Endodermal cell (in vitro differentiated cells): ENCODE results near the gene EPSTI1. TPM values are rescaled to one million over a fixed set of nuclear protein-coding genes. Genes with fewer than 3 reads are reported as not detected.

ENCODE experiments used
- DNase-seq: peaks from one replicate; pipeline ENCODE4 v3.0.0-alpha.2; 2017
- H3K27ac ChIP-seq: 2 replicates; pipeline ENCODE4 v1.5.1; 2013; ENCODE audit warnings: mild to moderate bottlenecking, low read depth, low read length, moderate library complexity
- H3K27me3 ChIP-seq: 2 replicates; pipeline ENCODE4 v1.6.1; 2013; ENCODE audit warnings: mild to moderate bottlenecking, low read length, moderate library complexity; ENCODE audit not compliant: insufficient read depth, control insufficient read depth, poor library complexity, severe bottlenecking
- H3K36me3 ChIP-seq: 2 replicates; pipeline ENCODE4 v1.7.0; 2013; ENCODE audit warnings: mild to moderate bottlenecking, low read length, moderate library complexity; ENCODE audit not compliant: control insufficient read depth, insufficient read depth
- H3K4me1 ChIP-seq: one replicate; pipeline ENCODE4 v1.7.0; 2013; ENCODE audit warnings: low read length; ENCODE audit not compliant: control insufficient read depth, insufficient read depth
- H3K4me3 ChIP-seq: 2 replicates; pipeline ENCODE4 v1.5.1; 2013; ENCODE audit warnings: mild to moderate bottlenecking, low read length, moderate library complexity
- H3K9ac ChIP-seq: 2 replicates; pipeline ENCODE4 v1.6.1; 2013; ENCODE audit warnings: mild to moderate bottlenecking, low read length, moderate library complexity; ENCODE audit not compliant: poor library complexity, severe bottlenecking; ENCODE audit errors: extremely low read depth
- H3K9me3 ChIP-seq: 2 replicates; pipeline ENCODE4 v1.6.1; 2013; ENCODE audit warnings: mild to moderate bottlenecking, low read length, moderate library complexity; ENCODE audit not compliant: control insufficient read depth
- H3K27ac Mint-ChIP-seq: 2 replicates; pipeline ENCODE4 v1.8.0; 2020; ENCODE audit warnings: mixed read lengths
- H3K27me3 Mint-ChIP-seq: 2 replicates; pipeline ENCODE4 v1.8.0; 2021; ENCODE audit warnings: mild to moderate bottlenecking, mixed read lengths; ENCODE audit not compliant: insufficient read depth
- H3K36me3 Mint-ChIP-seq: 2 replicates; pipeline ENCODE4 v1.8.0; 2020; ENCODE audit warnings: low read depth, mixed read lengths
- H3K4me1 Mint-ChIP-seq: 2 replicates; pipeline ENCODE4 v1.8.0; 2020; ENCODE audit warnings: mixed read lengths
- H3K4me3 Mint-ChIP-seq: 2 replicates; pipeline ENCODE4 v1.8.0; 2020; ENCODE audit warnings: mild to moderate bottlenecking, moderate library complexity, mixed read lengths
- H3K9me3 Mint-ChIP-seq: 2 replicates; pipeline ENCODE4 v1.8.0; 2020; ENCODE audit warnings: mild to moderate bottlenecking, mixed read lengths
- WGBS, 2 experiments: methylation state at CpG; one replicate each; pipeline versions ENCODE4 v1.1.5 to v1.1.7; 2013; ENCODE audit warnings: missing lambda C conversion rate in 2 of 2, mixed read lengths in 1 of 2; ENCODE audit not compliant: insufficient coverage in 1 of 2, insufficient read length in 1 of 2; 5-methylcytosine and 5-hydroxymethylcytosine counted together
- total RNA-seq, 2 donors: library from RNA; stranded (reverse); fragmentation: NEBNext Ultra II Directional in 1 of 2; extraction: Animal tissue kit (Norgen Biotek cat#: 25700) in 1 of 2; gene quantifications; 2 replicates in 1 of 2; 3 replicates in 1 of 2; pipeline ENCODE4 v1.2.1, GENCODE V29; 2021
- TF ChIP-seq, protein P1 (sequence below): fragments of 200-600 bp; sonication (generic); conservative IDR thresholded peaks from 2 replicates; pipeline ENCODE4 v1.5.0; 2021; ENCODE audit warnings: antibody characterized with exemption, mild to moderate bottlenecking

EPSTI1 gene
- total RNA-seq, 2 donors from 2014 or later = 33.8 to 101 TPM

DNA sequence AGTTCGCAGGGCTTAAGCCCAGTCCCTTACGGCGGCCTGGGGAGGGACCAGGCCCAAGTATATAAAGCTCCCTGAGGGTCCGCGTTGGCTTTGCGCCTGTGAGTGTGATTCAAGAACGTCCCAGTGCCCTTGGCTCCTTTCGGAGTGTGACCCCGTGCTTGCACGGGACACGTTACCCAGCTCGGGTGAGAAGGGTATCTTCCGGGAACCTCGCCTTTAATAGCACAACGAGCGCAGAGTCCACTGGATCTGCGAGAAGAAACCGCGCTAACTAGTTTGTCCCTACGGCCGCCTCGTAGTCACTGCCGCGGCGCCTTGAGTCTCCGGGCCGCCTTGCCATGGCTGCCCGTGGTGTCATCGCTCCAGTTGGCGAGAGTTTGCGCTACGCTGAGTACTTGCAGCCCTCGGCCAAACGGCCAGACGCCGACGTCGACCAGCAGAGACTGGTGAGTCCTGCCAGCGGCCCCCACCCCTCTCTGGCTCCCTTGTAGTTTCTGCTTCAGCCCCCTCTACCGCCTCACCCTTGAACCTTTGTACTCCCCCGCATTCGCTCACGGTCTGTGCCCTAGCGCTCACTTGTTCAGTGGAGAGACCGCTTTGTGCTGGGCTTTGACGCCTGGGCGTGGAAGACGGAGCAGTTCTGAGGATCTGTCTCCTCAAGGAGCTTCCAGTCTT, 31.4 kb upstream of the EPSTI1 start, which contains the start of gene DNAJC15:
TSS of gene DNAJC15 (plus strand) at position 298 of the 675 bp plus-strand sequence. CDS start at position 339, 41 bp downstream.
- TF ChIP-seq, protein P1, sequence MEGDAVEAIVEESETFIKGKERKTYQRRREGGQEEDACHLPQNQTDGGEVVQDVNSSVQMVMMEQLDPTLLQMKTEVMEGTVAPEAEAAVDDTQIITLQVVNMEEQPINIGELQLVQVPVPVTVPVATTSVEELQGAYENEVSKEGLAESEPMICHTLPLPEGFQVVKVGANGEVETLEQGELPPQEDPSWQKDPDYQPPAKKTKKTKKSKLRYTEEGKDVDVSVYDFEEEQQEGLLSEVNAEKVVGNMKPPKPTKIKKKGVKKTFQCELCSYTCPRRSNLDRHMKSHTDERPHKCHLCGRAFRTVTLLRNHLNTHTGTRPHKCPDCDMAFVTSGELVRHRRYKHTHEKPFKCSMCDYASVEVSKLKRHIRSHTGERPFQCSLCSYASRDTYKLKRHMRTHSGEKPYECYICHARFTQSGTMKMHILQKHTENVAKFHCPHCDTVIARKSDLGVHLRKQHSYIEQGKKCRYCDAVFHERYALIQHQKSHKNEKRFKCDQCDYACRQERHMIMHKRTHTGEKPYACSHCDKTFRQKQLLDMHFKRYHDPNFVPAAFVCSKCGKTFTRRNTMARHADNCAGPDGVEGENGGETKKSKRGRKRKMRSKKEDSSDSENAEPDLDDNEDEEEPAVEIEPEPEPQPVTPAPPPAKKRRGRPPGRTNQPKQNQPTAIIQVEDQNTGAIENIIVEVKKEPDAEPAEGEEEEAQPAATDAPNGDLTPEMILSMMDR = peak; percentile 35
- Mint-ChIP-seq H3K27me3 (no peaks in the 10 kb centered on the region), H3K4me1 (peaks cover 12% of the 10 kb centered on the region), H3K36me3 (peaks cover 21% of the 10 kb centered on the region), H3K9me3 (peaks cover 6% of the 10 kb centered on the region), H3K27ac (peak within 1 kb of the TSS; percentile 95), H3K4me3 (peak within 1 kb of the TSS; percentile 90)
- DNase-seq = peak; percentile 86
- peak within 1 kb of the TSS; percentile 90 for H3K4me3 ChIP-seq
- WGBS, 2 experiments = 12 to 28% methylated on average over 26 to 48 of the region's 48 CpGs
- peak within 1 kb of the TSS; percentile 72 for H3K27ac ChIP-seq
- H3K27me3 ChIP-seq = no peaks in the 10 kb centered on the region
- peaks cover 5% of the 10 kb centered on the region for H3K36me3 ChIP-seq
- H3K9ac ChIP-seq = peak within 1 kb of the TSS; percentile 68
- peaks cover 3% of the 10 kb centered on the region for H3K9me3 ChIP-seq
- peaks cover 3% of the 10 kb centered on the region for H3K4me1 ChIP-seq

DNA sequence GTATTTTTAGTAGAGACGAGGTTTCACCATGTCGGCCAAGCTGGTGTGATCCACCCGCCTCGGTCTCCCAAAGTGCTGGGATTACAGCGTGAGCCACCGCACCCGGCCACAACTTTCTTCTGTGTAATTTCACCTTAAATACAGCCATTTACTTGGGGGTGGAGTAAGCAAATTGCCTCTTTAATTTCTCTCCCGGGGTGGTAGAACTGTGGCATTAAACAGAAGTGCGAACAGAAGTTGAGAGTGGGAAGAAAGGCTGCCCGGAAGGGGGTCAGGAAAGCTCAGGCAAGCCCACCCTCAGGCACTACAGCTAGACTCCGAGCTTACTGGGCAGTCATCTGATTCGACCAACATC, 30.9 kb upstream of the EPSTI1 start:
- Mint-ChIP-seq H3K9me3 (peaks cover 6% of the 10 kb centered on the region), H3K27me3 (no peaks in the 10 kb centered on the region), H3K4me1 (peaks cover 13% of the 10 kb centered on the region), H3K36me3 (peaks cover 16% of the 10 kb centered on the region), H3K4me3 (peak overlapping the region; percentile 90), H3K27ac (peak overlapping the region; percentile 95)
- WGBS, 2 experiments = 58 to 62% methylated on average over 9 to 12 of the region's 12 CpGs
- Histone ChIP-seq H3K36me3 (peaks cover under 1% of the 10 kb centered on the region), H3K9me3 (peaks cover 3% of the 10 kb centered on the region), H3K27ac (peak overlapping the region; percentile 72), H3K4me1 (peaks cover 3% of the 10 kb centered on the region), H3K27me3 (no peaks in the 10 kb centered on the region), H3K4me3 (peak overlapping the region; percentile 90), H3K9ac (peak overlapping the region; percentile 68)
- DNase-seq = no peak
- TF ChIP-seq, protein P1 = no peak

DNA sequence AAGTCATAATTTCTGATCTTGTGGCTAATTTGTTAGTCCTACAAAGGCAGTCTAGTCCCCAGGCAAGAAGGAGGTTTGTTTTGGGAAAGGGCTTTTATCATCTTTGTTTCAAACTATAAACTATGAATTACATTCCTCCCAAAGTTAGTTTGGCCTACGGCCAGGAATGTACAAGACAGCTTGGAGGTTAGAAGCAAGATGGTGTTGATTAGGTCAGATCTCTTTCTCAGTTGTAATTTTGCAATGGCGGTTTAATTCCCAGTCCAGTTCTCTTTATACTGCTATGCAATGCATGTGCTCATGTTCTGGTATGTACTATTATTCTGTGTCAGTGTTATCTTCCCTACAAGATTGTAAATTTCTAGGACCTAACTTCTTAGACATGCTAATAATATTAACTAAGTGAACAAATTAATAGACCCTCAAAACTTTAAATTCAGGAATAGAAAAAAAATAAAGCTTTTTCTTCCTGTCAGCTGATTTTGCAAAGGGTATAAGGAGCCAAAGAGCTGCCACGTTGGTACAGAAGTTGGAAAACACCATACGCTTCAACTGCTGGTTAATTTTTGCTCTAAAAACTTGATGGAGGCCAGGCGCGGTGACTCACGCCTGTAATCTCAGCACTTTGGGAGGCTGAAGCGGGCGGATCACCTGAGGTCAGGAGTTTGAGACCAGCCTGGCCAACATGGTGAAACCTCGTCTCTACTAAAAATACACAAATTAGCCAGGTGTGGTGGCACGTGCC, 30.1 kb upstream of the EPSTI1 start:
- H3K4me1 Mint-ChIP-seq = peaks cover 18% of the 10 kb centered on the region
- H3K4me3 Mint-ChIP-seq = no peak overlapping the region
- TF ChIP-seq, protein P1 = no peak
- no peaks in the 10 kb centered on the region for H3K27me3 Mint-ChIP-seq
- Histone ChIP-seq H3K27me3 (no peaks in the 10 kb centered on the region), H3K9me3 (peaks cover 3% of the 10 kb centered on the region), H3K4me3 (no peak overlapping the region), H3K36me3 (no peaks in the 10 kb centered on the region), H3K4me1 (peaks cover 3% of the 10 kb centered on the region), H3K27ac (no peak overlapping the region), H3K9ac (no peak overlapping the region)
- H3K9me3 Mint-ChIP-seq = peaks cover 6% of the 10 kb centered on the region
- 86 to 96% methylated on average over 9 to 11 of the region's 11 CpGs for WGBS, 2 experiments
- H3K36me3 Mint-ChIP-seq = peaks cover 13% of the 10 kb centered on the region
- no peak for DNase-seq
- no peak overlapping the region for H3K27ac Mint-ChIP-seq
